Right lung (tissue), 10 donors: Measurements from ENCODE around the gene CXCR2. TPM values are rescaled to one million over a fixed set of nuclear protein-coding genes. Genes with fewer than 3 reads are reported as not detected.
"Not testable (repeated sequence)": the region's sequence is repeated elsewhere in the genome, so short reads cannot be mapped to it uniquely, and the experiment has no call there.

Source experiments
- DNase-seq, 2 donors: peaks; one replicate each; pipeline ENCODE4 v3.0.0-alpha.2; 2013
- long read RNA-seq, 8 donors: transcript quantifications; one replicate each; lab custom pipeline, GENCODE V29; 2026
- polyA plus RNA-seq, 5 donors: library from polyadenylated mRNA; unstranded; fragments of 120-200 nt; gene quantifications; one replicate each; pipeline versions ENCODE4 v1.2.1 to v1.2.3, GENCODE V29; 2013; ENCODE audit warnings: inconsistent platforms in 1 of 5, low replicate concordance in 1 of 5; ENCODE audit not compliant: insufficient read length in 5 of 5, insufficient read depth in 1 of 5

Gene CXCR2
- under 1 TPM; 0.23 to 0.42 (median 0.34) TPM for polyA plus RNA-seq
- long read RNA-seq, donor 1: 0 reads
- long read RNA-seq, donor 2: 0 reads
- long read RNA-seq, donor 3: 0 reads
- long read RNA-seq, donor 4: 0 reads
- long read RNA-seq, donor 5: 0 reads
- long read RNA-seq, donor 6: 0 reads
- long read RNA-seq, donor 7: 0 reads
- long read RNA-seq, donor 8: 0 reads

- peak; percentile 9 to 15 for DNase-seq
Observed at GRCh38 chr2:218125626-218126080, at the start of gene CXCR2. CXCR2 (plus strand) TSS chr2:218126028; CDS start chr2:218134802, 8,774 bp downstream.

- DNase-seq: no peak
Observed at GRCh38 chr2:218077464-218078216, 48.2 kb upstream of the CXCR2 start.

GRCh38 chr2:218079943-218080913 lies 45.6 kb upstream of the CXCR2 start:
- no peak for DNase-seq

- no peak for DNase-seq
Observed at GRCh38 chr2:218081063-218081462, 44.8 kb upstream of the CXCR2 start.

DNA sequence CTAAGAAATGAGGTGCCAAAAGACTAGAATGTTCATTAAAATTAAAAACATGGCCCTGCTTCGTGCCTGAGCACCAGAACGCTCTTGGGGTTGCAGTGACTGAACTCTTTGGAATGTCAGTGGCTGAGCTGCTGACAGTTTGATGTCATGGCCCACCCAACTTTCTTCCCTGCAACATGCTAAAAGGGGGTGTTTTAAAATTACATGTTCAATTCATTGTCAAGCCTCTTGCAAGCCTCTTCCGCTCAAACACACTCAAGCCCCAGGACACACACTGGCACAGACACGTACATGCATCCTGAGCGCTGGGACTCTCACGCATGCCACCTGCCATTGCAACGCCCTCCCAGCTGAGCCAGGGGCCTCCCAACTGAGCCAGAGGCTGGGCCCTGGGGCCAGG lies 44.1 kb upstream of the CXCR2 start:
- no peak for DNase-seq

- DNase-seq: no peak
Observed at GRCh38 chr2:218082586-218083351, 43.1 kb upstream of the CXCR2 start.

DNA sequence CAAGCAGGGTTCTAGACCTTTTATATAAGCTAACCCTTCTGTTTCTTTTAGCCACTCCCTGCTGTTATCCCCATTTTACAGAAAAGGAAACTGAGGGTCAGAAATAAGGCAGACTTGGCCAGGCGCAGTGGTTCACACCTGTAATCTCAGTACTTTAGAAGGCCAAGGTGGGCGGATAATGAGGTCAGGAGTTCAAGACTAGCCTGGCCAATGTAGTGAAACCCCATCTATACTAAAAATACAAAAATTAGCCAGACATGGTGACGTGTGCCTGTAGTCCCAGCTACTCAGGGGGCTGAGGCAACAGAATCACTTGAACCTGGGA lies 42.5 kb upstream of the CXCR2 start:
- no peak for DNase-seq

DNA sequence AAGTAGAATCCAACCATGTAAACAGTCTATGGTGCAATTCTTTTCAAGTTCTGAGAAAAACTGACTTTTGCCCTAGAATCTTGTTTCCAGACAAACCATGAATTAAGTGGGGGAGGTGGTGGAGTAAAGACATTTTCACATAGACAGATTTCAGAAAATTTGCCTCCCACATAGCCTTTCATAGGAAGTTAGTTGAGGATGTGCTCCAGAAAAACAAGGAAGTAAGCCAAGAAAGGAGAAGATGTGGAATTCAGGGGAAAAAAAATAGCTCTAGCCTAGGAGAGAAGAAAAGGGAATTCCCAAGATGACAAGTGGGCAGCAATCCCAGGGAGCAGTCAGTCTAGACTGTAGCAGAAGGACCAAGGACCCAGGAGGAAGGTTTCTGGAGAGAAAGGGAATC lies 39.4 kb upstream of the CXCR2 start:
- DNase-seq: no peak

- no peak for DNase-seq
Observed at GRCh38 chr2:218089259-218089658, 36.6 kb upstream of the CXCR2 start.

DNA sequence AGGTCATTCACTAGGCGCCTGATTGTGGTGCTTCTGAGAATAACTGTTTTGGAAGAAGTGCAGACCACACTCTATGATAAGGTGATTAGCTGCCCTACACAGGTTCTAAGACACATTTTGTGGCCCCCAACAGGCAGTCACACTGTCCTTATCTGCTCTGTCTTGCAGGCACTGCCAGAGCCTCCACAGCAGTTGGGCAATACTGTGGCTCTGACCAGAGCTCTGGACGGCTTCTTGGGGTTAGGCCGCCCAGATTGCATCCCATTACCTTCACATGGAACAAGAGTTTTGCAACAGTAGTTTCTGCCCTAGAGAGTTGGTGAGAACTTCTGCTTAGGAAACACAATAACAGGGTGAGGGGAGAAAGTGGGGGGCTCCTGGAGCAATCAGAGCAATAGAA lies 34.1 kb upstream of the CXCR2 start:
- no peak for DNase-seq

- no peak for DNase-seq
Observed at GRCh38 chr2:218093879-218094278, 31.9 kb upstream of the CXCR2 start.

GRCh38 chr2:218095853-218096252 lies 30.0 kb upstream of the CXCR2 start:
- no peak for DNase-seq

- DNase-seq: no peak
Observed at GRCh38 chr2:218097975-218098374, 27.9 kb upstream of the CXCR2 start.

- not testable (repeated sequence) for DNase-seq
Observed at GRCh38 chr2:218108834-218109233, 17.0 kb upstream of the CXCR2 start.

DNA sequence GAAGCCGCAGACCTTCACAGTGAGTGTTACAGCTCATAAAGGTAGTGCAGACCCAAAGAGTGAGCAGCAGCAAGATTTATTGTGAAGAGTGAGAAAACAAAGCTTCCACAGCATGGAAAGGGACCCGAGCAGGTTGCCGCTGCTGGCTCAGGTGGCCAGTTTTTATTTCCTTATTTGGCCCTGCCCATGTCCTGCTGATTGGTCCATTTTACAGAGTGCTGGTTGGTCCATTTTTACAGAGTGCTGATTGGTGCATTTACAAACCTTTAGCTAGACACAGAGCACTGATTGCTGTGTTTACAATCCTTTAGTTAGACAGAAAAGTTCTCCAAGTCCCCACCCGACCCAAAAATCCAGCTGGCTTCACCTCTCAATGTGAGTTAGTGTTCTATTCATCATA lies 4.0 kb upstream of the CXCR2 start:
- not testable (repeated sequence) for DNase-seq

- DNase-seq: not testable (repeated sequence)
Observed at GRCh38 chr2:218122286-218122685, 3.5 kb upstream of the CXCR2 start.

DNA sequence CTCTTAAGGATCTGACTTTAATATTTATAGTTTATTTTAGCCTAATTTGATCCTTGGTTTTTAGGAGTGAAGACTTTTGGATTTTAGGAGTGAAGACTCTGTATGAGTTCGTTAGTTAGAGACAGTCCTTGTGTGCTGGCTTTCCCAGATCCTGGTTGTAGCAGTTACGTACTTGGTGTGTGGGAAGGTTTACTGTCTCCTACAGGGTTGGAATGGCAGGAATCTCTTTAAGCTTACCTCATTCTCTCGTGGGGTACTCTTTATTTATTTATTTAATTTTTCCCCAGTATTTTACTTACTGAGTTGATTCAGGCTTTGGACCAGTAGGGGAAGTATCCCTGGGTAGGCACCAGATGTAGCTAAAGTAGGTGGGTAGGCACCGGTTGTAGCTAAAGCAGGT lies 1.8 kb upstream of the CXCR2 start:
- no peak for DNase-seq

- peak; percentile 54 to 60 for DNase-seq
Observed at GRCh38 chr2:218125095-218125494, 733 bp upstream of the CXCR2 start.

- DNase-seq: no peak
Observed at GRCh38 chr2:218127929-218128455, 2.2 kb downstream of the CXCR2 start.

DNA sequence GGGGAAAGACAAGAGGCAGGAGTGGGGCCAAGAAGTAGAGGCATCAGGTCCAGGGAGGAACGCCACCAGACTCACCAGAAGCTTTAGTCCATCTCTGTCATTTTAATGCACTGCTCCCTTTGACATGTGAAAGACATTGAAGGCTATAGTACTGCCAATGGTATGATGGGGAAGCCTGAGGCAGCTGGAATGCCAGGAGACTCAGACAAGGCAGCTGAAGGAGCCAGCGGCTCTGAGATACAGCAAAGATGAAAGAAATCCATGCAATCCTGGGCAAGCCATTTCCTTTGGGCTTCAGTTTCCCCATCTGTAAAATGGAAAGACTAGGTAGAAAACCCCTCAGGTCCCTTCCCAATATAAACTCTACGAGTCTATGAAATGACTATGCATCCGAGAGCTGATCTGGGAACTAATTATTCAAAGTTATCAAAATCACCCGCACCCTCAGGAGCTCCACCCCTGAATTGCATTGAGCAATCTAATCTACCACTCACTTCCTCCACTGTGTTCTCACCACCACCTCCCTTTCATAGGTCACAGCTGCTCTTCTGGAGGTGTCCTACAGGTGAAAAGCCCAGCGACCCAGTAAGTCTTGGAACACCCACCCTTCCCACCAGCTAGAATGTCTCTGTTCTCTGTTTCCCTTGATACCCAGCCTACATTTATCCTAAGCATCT lies 3.1 kb downstream of the CXCR2 start:
- no peak for DNase-seq
